GM12878 (cell line): Measurements from ENCODE around the gene FNDC11. TPM values are rescaled to one million over a fixed set of nuclear protein-coding genes. Genes with fewer than 3 reads are reported as not detected.
"Not testable (repeated sequence)": the region's sequence is repeated elsewhere in the genome, so short reads cannot be mapped to it uniquely, and the experiment has no call there.

Experiments
- ATAC-seq: fragments of 200-7000 bp; cut with Tn5 transposase; 3 replicates; pipeline ENCODE4 v1.9.1; 2020; ENCODE audit warnings: mild to moderate bottlenecking, moderate library complexity
- BruUV-seq: library from RNA; stranded (reverse); fragments of 400-500 nt; replicated peaks from 2 replicates; lab custom pipeline; 2021; lab: Mats Ljungman, UMichigan
- CTCF ChIA-PET: fragments of 300-600 bp; sonication (Branson Sonifier 250); formaldehyde crosslinking; extraction: SDS; loops from one replicate; lab custom pipeline; 2021; ENCODE audit warnings: inconsistent platforms; lab: Yijun Ruan, JAX
- POLR2A ChIA-PET: fragments of 350-600 bp; formaldehyde crosslinking; extraction: SDS; loops from one replicate; lab custom pipeline; 2021; ENCODE audit warnings: inconsistent platforms; lab: Charles Lee
- RAD21 ChIA-PET: fragments of 300-600 bp; sonication (Branson Sonifier 250); formaldehyde crosslinking; loops from one replicate; lab custom pipeline; 2023; ENCODE audit warnings: antibody characterized with exemption; ENCODE audit not compliant: unreplicated experiment; lab: Charles Lee
- SMC1A ChIA-PET: fragments of 300-600 bp; sonication (Branson Sonifier 250); formaldehyde crosslinking; loops from one replicate; lab custom pipeline; 2023; ENCODE audit not compliant: unreplicated experiment, uncharacterized antibody; lab: Charles Lee
- DNase-seq: peaks from one replicate; pipeline ENCODE4 v3.0.0-alpha.2; 2011; ENCODE audit warnings: low read depth, low spot score
- FAIRE-seq: peaks from 3 replicates; lab custom pipeline; 2011; peaks lifted over from hg19 to GRCh38; lab: Jason Lieb, UNC
- H2AFZ ChIP-seq: 2 replicates; pipeline ENCODE4 v1.6.0; 2011; ENCODE audit warnings: low read depth, low read length, control low read depth; ENCODE audit not compliant: control insufficient read depth
- H3K27ac ChIP-seq: 2 replicates; pipeline ENCODE4 v1.5.1; 2011; ENCODE audit warnings: control low read depth; ENCODE audit not compliant: control insufficient read depth, insufficient read depth
- H3K27me3 ChIP-seq, 2 experiments: replicated peaks in 1 of 2; 2 replicates each; pipeline versions ENCODE4 v1.6.0 to v1.6.1; 2011; ENCODE audit warnings: low read length in 1 of 2; ENCODE audit not compliant: control insufficient read depth in 2 of 2, insufficient read depth in 2 of 2
- H3K36me3 ChIP-seq, 2 experiments: 2 replicates each; pipeline ENCODE4 v1.5.1; 2011; ENCODE audit warnings: low read length in 1 of 2; ENCODE audit not compliant: control insufficient read depth in 2 of 2, insufficient read depth in 2 of 2
- H3K4me1 ChIP-seq: 2 replicates; pipeline ENCODE4 v1.6.1; 2011; ENCODE audit warnings: mild to moderate bottlenecking, low read length, moderate library complexity, mixed read lengths; ENCODE audit not compliant: control insufficient read depth, insufficient read depth
- H3K4me2 ChIP-seq: 2 replicates; pipeline ENCODE4 v1.6.0; 2011; ENCODE audit warnings: control low read depth; ENCODE audit not compliant: control insufficient read depth, insufficient read depth
- H3K4me3 ChIP-seq: fragments of 200-600 bp; sonication (generic); 2 replicates; pipeline ENCODE4 v1.5.1; 2016
- H3K79me2 ChIP-seq: 2 replicates; pipeline ENCODE4 v1.6.0; 2011; ENCODE audit warnings: low read length; ENCODE audit not compliant: control insufficient read depth, insufficient read depth
- H3K9ac ChIP-seq: 2 replicates; pipeline ENCODE4 v1.8.0; 2011; ENCODE audit warnings: low read length, control low read depth, mixed read lengths; ENCODE audit not compliant: control insufficient read depth, insufficient read depth
- H3K9me3 ChIP-seq: replicated peaks from 3 replicates; pipeline ENCODE4 v1.5.1; 2011; ENCODE audit warnings: mild to moderate bottlenecking, low read length; ENCODE audit not compliant: control insufficient read depth, insufficient read depth
- H4K20me1 ChIP-seq: 2 replicates; pipeline ENCODE4 v1.6.0; 2011; ENCODE audit not compliant: control insufficient read depth, insufficient read depth
- BHLHE40 ChIP-seq, 2 experiments: fragments of 450-650 bp in 1 of 2; IDR thresholded peaks; 2 replicates each; pipeline ENCODE4 v1.6.1; 2011 to 2017; ENCODE audit warnings: low read depth in 2 of 2, borderline replicate concordance in 1 of 2, improper control_type of control experiment in 1 of 2, low read length in 1 of 2, mild to moderate bottlenecking in 1 of 2
- ESRRA ChIP-seq: IDR thresholded peaks from 2 replicates; pipeline ENCODE4 v1.6.1; 2012; ENCODE audit warnings: mild to moderate bottlenecking, low read length, improper control_type of control experiment
- NR2C2 ChIP-seq: IDR thresholded peaks from 2 replicates; pipeline ENCODE4 v1.6.1; 2011; ENCODE audit warnings: borderline replicate concordance, low read depth; ENCODE audit not compliant: control insufficient read depth, insufficient read length
- PML ChIP-seq: IDR thresholded peaks from 2 replicates; pipeline ENCODE4 v1.6.1; 2012; ENCODE audit warnings: low read length, inconsistent platforms
- POLR2A ChIP-seq: IDR thresholded peaks from 2 replicates; pipeline ENCODE4 v1.6.1; 2011; ENCODE audit warnings: low read depth, mild to moderate bottlenecking, low read length
- SRF ChIP-seq, 2 experiments: IDR thresholded peaks; 2 replicates each; pipeline ENCODE4 v1.6.1; 2011; ENCODE audit warnings: low read depth in 2 of 2, low read length in 2 of 2, mild to moderate bottlenecking in 1 of 2, moderate library complexity in 1 of 2
- SUZ12 ChIP-seq: fragments of 200-600 bp; sonication (generic); IDR thresholded peaks from one replicate; pipeline ENCODE4 v1.6.1; 2018; ENCODE audit warnings: antibody characterized with exemption, mild to moderate bottlenecking; ENCODE audit not compliant: unreplicated experiment
- TBL1XR1 ChIP-seq: IDR thresholded peaks from 2 replicates; pipeline ENCODE4 v1.6.1; 2012; ENCODE audit warnings: low read depth, low read length, improper control_type of control experiment
- WGBS: methylation state at CpG from one replicate; pipeline ENCODE4 v1.1.6; 2016; ENCODE audit warnings: low lambda C conversion rate; ENCODE audit not compliant: insufficient replicate concordance, insufficient coverage; ENCODE audit errors: missing lambda C conversion rate; 5-methylcytosine and 5-hydroxymethylcytosine counted together
- in situ Hi-C: fragments of 300-500 bp; cut with MboI; formaldehyde crosslinking; loops from 9 replicates; pipeline ENCODE4 v1.14.3; 2018; ENCODE audit warnings: mixed read lengths
- intact Hi-C: fragments of 100-400 bp; cut with micrococcal nuclease; formaldehyde crosslinking; loops from one replicate; pipeline ENCODE4 v1.14.2; 2022; ENCODE audit not compliant: unreplicated experiment
- polyA plus RNA-seq, 11 experiments: library from polyadenylated mRNA; depleted of rRNA in 4 of 11; unstranded in 6 of 11; stranded (reverse) in 5 of 11; fragments of >200 nt; fragmentation: Nextera tagmentation in 4 of 11; fragmentation: Illumina TruSeq in 1 of 11; extraction: Ambion mirVana in 4 of 11; extraction: Trizol in 1 of 11; gene quantifications; 1 replicate in 1 of 11; 2 replicates in 10 of 11; pipeline versions ENCODE4 v1.2.1 to v1.2.3, GENCODE V29; 2011 to 2016; ENCODE audit warnings: inconsistent platforms in 2 of 11, missing spikeins in 2 of 11, low read depth in 1 of 11
- total RNA-seq, 4 experiments: library from RNA; depleted of rRNA in 3 of 4; stranded (reverse); fragments of >200 nt in 3 of 4; fragmentation: Illumina TruSeq in 1 of 4; extraction: Trizol in 1 of 4; gene quantifications; 2 replicates each; pipeline versions ENCODE4 v1.2.1 to v1.2.3, GENCODE V29; 2013 to 2021

FNDC11 gene
- total and polyA plus RNA-seq, 10 of the 15 experiments (the other 5 are each of a cell fraction or from before 2014, with no cell fraction given), result 0.09 to 0.72 (median 0.34) TPM; not detected in 2

DNA sequence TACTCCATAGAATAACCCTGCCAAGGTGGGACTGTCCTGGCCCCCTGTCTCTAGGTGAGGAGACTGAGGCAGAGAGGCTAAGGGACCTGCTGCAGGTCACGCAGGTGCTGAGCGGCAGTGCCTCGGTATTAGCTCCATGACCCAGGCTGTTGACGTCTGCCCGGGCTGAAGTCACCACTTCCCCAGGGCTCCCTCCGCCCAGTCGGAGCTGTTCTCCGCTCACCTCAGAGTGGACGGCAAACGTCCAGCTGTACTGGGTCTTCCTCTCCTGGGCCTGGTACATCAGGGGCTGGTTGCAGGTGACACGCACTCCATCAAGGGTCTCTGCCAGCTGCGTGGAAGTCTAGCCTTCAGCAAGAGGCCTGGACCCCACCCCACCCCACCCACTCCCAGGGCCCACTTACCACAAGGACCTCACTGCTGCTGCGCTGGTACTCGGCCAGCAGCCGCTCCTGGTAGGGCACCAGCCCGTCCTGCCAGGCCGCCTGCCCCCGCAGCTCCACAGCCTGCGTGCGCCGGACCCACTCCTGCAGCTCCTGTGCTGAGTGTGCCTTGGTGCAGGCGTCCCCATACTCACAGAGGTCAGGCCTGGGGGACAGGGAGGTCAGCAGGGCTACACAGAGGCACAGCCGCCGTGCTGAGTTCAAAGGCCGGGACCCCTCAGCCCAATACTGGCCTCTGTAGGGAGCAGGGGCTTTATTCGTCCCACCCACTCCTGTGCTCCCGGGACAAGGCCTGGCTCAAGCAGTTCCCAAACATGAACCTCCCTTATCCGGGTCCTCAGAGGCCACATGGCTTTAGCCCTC, 16.5 kb downstream of the FNDC11 start:
- Histone ChIP-seq H3K27me3 (no peaks in the 10 kb centered on the region), H3K79me2 (peaks cover 3% of the 10 kb centered on the region; the same call in 1 of the 2 replicates), H4K20me1 (no peaks in the 10 kb centered on the region), H3K9ac (no peak overlapping the region), H2AFZ (no peak overlapping the region), H3K4me2 (no peak overlapping the region), H3K4me1 (peaks cover 34% of the 10 kb centered on the region), H3K36me3 (no peaks in the 10 kb centered on the region), H3K27ac (no peak overlapping the region), H3K9me3 (no peaks in the 10 kb centered on the region; the same call in 2 of the 3 replicates), H3K4me3 (no peak overlapping the region)
- no TSS peak for BruUV-seq
- ChIA-PET SMC1A (no interaction called here), RAD21 (no interaction called here), POLR2A (interaction anchor here (0.6 kb wide), 2 partner anchors 15 to 297 kb away, joined by 3 read pairs; no protein-coding TSS in a partner anchor), CTCF (no interaction called here)
- in situ Hi-C loops, result no loop called here
- DNase-seq (no peak), FAIRE-seq (no peak), ATAC-seq (no peak)
- 95% methylated on average over 24 of the region's 28 CpGs for WGBS
- TF ChIP-seq NR2C2 (no peak), ESRRA (no peak), TBL1XR1 (no peak), POLR2A (peak; percentile 21; the same call in 1 of the 2 replicates), SUZ12 (no peak), SRF (IDR thresholded peaks at IDR 0.05; ENCODE audit: low read depth in 2 of 2, low read length in 2 of 2) (no peak), BHLHE40 (IDR thresholded peaks at IDR 0.05; ENCODE audit: borderline replicate concordance in 1 of 2, low read depth in 2 of 2, low read length in 1 of 2) (no peak), PML (no peak)
- intact Hi-C loops, result no loop called here

DNA sequence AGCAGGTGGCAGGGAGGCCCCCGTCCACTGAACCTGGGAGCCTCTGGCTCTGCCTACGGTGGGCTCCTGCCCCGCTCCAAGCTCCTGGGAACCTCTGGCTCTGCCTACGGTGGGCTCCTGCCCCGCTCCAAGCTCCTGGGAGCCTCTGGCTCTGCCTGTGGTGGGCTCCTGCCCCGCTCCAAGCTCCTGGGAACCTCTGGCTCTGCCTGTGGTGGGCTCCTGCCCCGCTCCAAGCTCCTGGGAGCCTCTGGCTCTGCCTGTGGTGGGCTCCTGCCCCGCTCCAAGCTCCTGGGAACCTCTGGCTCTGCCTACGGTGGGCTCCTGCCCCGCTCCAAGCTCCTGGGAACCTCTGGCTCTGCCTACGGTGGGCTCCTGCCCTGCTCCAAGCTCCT, 17.1 kb downstream of the FNDC11 start:
- H4K20me1 ChIP-seq, H3K79me2 ChIP-seq, FAIRE-seq, H2AFZ ChIP-seq, BruUV-seq, RAD21 ChIA-PET, H3K36me3 ChIP-seq, H3K4me3 ChIP-seq, intact Hi-C loops, H3K9ac ChIP-seq, H3K4me2 ChIP-seq, in situ Hi-C loops, POLR2A ChIA-PET, H3K9me3 ChIP-seq, H3K27me3 ChIP-seq, H3K27ac ChIP-seq, CTCF ChIA-PET, SMC1A ChIA-PET, DNase-seq, ATAC-seq: not testable (repeated sequence)
- H3K4me1 ChIP-seq, result peaks cover 34% of the 10 kb centered on the region
- WGBS, result 53% methylated on average over 11 of the region's 11 CpGs
